Smooth muscle cell (in vitro differentiated cells): ENCODE measurements around the gene OR51G2. TPM values are rescaled to one million over a fixed set of nuclear protein-coding genes. Genes with fewer than 3 reads are reported as not detected.

Source experiments
- DNase-seq: peaks from one replicate; lab custom pipeline; 2025; ENCODE audit not compliant: unreplicated experiment; lab: John Stamatoyannopoulos, UW
- H2AFZ ChIP-seq: fragments of 200-600 bp; sonication (generic); 2 replicates; pipeline ENCODE4 v1.6.0; 2016; ENCODE audit warnings: antibody characterized with exemption, low read depth, mild to moderate bottlenecking
- H3F3A ChIP-seq: fragments of 200-600 bp; sonication (generic); 2 replicates; pipeline ENCODE4 v1.6.0; 2017; ENCODE audit warnings: antibody characterized with exemption, low read depth
- H3K27ac ChIP-seq: fragments of 200-600 bp; sonication (generic); 2 replicates; pipeline ENCODE4 v1.5.1; 2016; ENCODE audit warnings: low read depth, mild to moderate bottlenecking
- H3K27me3 ChIP-seq: fragments of 200-600 bp; sonication (generic); 2 replicates; pipeline ENCODE4 v1.6.1; 2016; ENCODE audit warnings: low read depth, mild to moderate bottlenecking
- H3K36me3 ChIP-seq: fragments of 200-600 bp; sonication (generic); 2 replicates; pipeline ENCODE4 v1.5.1; 2016; ENCODE audit warnings: low read depth
- H3K4me1 ChIP-seq: fragments of 200-600 bp; sonication (generic); 2 replicates; pipeline ENCODE4 v1.5.1; 2016; ENCODE audit warnings: low read depth
- H3K4me2 ChIP-seq: fragments of 200-600 bp; sonication (generic); 2 replicates; pipeline ENCODE4 v1.6.0; 2016; ENCODE audit warnings: mild to moderate bottlenecking
- H3K4me3 ChIP-seq: fragments of 200-600 bp; sonication (generic); 2 replicates; pipeline ENCODE4 v1.5.1; 2016; ENCODE audit warnings: mild to moderate bottlenecking
- H3K79me2 ChIP-seq: fragments of 200-600 bp; sonication (generic); 2 replicates; pipeline ENCODE4 v1.6.0; 2016; ENCODE audit warnings: low read depth, mild to moderate bottlenecking
- H3K9ac ChIP-seq: fragments of 200-600 bp; sonication (generic); 2 replicates; pipeline ENCODE4 v1.6.0; 2016; ENCODE audit warnings: low read depth
- H3K9me3 ChIP-seq: fragments of 200-600 bp; sonication (generic); replicated peaks from 2 replicates; pipeline ENCODE4 v1.5.1; 2016; ENCODE audit warnings: low read depth
- H4K20me1 ChIP-seq: fragments of 200-600 bp; sonication (generic); 2 replicates; pipeline ENCODE4 v1.6.0; 2016; ENCODE audit warnings: low read depth
- WGBS: methylation state at CpG from one replicate; pipeline ENCODE4 v1.1.7; 2016; ENCODE audit warnings: low lambda C conversion rate; 5-methylcytosine and 5-hydroxymethylcytosine counted together
- polyA plus RNA-seq: library from polyadenylated mRNA; unstranded; fragments of >200 nt; fragmentation: Nextera tagmentation; extraction: Ambion mirVana; gene quantifications from 2 replicates; pipeline ENCODE4 v1.2.1, GENCODE V29; 2016
- total RNA-seq: library from RNA; depleted of rRNA; stranded (reverse); fragments of >200 nt; gene quantifications from 2 replicates; pipeline ENCODE4 v1.2.3, GENCODE V29; 2014
- TF ChIP-seq, protein P1 (sequence below): fragments of 200-600 bp; sonication (generic); IDR thresholded peaks from 2 replicates; pipeline ENCODE4 v1.5.1; 2017; ENCODE audit warnings: borderline replicate concordance, mild to moderate bottlenecking, antibody characterized with exemption; ENCODE audit not compliant: insufficient read depth, poor library complexity, severe bottlenecking

The OR51G2 gene
- total and polyA plus RNA-seq, 2 experiments from 2014 or later = not detected

DNA sequence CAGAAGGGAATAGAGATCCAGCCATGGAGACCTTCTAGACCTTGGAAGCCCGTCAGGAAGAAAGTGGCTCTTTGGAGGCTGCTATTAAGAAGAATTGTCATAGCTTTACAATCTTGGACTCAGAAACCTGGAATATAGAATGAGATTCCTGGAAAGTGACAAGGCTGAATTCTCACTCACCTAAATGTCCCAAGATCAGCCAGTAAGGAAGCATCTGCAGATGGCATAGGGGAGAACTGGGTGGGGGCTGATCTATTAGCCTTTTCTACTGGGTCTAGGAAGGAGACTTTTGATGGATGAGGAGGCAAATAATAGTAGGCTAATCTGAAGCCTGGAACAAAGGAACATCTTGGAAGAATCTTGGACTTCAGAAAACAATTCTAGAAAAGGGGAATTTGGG lies 5.1 kb upstream of the OR51G2 start, which contains the start of gene OR51G1:
Gene OR51G1 (minus strand): TSS at position 101 of the 400 bp plus-strand sequence. CDS start 0 bp downstream, at position 101.
- H3K79me2 ChIP-seq = no peaks in the 10 kb centered on the region
- 67% methylated on average over 1 of the region's 1 CpG for WGBS
- H3K4me3 ChIP-seq = no peak within 1 kb of the TSS
- H3K27me3 ChIP-seq = peaks cover 3% of the 10 kb centered on the region
- H3K4me1 ChIP-seq = no peaks in the 10 kb centered on the region
- no peak within 1 kb of the TSS for H3K27ac ChIP-seq
- no peak within 1 kb of the TSS for H3K9ac ChIP-seq
- H2AFZ ChIP-seq = no peak within 1 kb of the TSS
- H3K36me3 ChIP-seq = no peaks in the 10 kb centered on the region
- no peak for DNase-seq
- no peaks in the 10 kb centered on the region for H4K20me1 ChIP-seq
- no peaks in the 10 kb centered on the region for H3K9me3 ChIP-seq
- TF ChIP-seq, protein P1, sequence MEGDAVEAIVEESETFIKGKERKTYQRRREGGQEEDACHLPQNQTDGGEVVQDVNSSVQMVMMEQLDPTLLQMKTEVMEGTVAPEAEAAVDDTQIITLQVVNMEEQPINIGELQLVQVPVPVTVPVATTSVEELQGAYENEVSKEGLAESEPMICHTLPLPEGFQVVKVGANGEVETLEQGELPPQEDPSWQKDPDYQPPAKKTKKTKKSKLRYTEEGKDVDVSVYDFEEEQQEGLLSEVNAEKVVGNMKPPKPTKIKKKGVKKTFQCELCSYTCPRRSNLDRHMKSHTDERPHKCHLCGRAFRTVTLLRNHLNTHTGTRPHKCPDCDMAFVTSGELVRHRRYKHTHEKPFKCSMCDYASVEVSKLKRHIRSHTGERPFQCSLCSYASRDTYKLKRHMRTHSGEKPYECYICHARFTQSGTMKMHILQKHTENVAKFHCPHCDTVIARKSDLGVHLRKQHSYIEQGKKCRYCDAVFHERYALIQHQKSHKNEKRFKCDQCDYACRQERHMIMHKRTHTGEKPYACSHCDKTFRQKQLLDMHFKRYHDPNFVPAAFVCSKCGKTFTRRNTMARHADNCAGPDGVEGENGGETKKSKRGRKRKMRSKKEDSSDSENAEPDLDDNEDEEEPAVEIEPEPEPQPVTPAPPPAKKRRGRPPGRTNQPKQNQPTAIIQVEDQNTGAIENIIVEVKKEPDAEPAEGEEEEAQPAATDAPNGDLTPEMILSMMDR = no peak
- no peaks in the 10 kb centered on the region for H3F3A ChIP-seq
- H3K4me2 ChIP-seq = no peak within 1 kb of the TSS

GRCh38 chr11:4922304-4922703 lies 3.2 kb upstream of the OR51G2 start:
- Histone ChIP-seq H3K4me1 (no peaks in the 10 kb centered on the region), H3K27me3 (peaks cover 6% of the 10 kb centered on the region), H3K9me3 (no peaks in the 10 kb centered on the region), H3K36me3 (no peaks in the 10 kb centered on the region), H3K4me2 (no peak overlapping the region), H3K4me3 (no peak overlapping the region), H4K20me1 (no peaks in the 10 kb centered on the region), H2AFZ (no peak overlapping the region), H3K9ac (no peak overlapping the region), H3K79me2 (no peaks in the 10 kb centered on the region), H3F3A (no peaks in the 10 kb centered on the region), H3K27ac (no peak overlapping the region)
- WGBS = 83% methylated on average over 1 of the region's 1 CpG
- DNase-seq = no peak
- TF ChIP-seq, protein P1 = no peak

DNA sequence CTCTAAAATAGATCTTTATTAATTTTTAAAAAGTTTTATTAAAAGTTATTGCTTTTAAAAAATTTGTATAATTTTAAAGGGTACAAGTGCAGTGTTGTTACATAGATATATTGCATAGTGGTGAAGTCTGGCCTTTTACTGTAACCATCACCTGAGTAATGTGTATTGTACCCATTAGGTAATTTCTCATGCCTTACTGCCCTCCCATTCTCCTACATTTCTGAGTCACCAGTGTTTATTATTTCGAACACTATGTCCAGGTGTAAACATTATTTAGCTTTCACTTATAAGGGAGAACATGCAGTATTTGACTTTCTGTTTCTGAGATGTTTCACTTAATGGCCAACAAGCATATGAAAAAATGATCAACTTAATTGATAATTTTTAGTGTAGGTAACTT lies 2.6 kb upstream of the OR51G2 start:
- Histone ChIP-seq H3K4me3 (no peak overlapping the region), H3K4me1 (no peaks in the 10 kb centered on the region), H3K9me3 (no peaks in the 10 kb centered on the region), H3K4me2 (no peak overlapping the region), H3K36me3 (no peaks in the 10 kb centered on the region), H4K20me1 (no peaks in the 10 kb centered on the region), H3K27me3 (peaks cover 6% of the 10 kb centered on the region), H3K79me2 (no peaks in the 10 kb centered on the region), H3K27ac (no peak overlapping the region), H3F3A (no peaks in the 10 kb centered on the region), H3K9ac (no peak overlapping the region), H2AFZ (no peak overlapping the region)
- 88% methylated on average over 1 of the region's 1 CpG for WGBS
- TF ChIP-seq, protein P1 = no peak
- DNase-seq = no peak

DNA sequence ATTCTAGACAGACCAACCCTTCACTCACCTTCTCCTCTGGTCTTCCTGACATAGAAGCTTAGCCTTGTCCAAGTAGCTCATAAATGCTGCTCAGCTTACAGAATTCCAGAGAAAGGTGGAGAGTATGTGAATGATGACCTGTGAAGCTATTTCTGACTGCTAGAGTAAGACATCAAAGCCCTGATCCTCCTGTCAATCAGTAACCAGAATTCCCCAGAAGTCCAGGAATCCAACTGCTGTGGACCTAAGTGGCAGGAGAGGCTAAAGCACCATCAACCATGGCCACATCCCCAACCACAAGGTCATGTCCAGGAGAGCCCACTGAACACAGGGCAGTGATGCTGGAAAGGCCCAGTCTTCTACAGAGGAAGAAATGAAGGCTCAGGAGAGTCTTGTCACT lies 2.6 kb downstream of the OR51G2 start:
- Histone ChIP-seq H3F3A (no peaks in the 10 kb centered on the region), H3K9ac (no peak overlapping the region), H3K27me3 (peaks cover 6% of the 10 kb centered on the region), H3K9me3 (no peaks in the 10 kb centered on the region), H3K4me3 (no peak overlapping the region), H4K20me1 (no peaks in the 10 kb centered on the region), H3K4me2 (no peak overlapping the region), H3K4me1 (no peaks in the 10 kb centered on the region), H3K36me3 (no peaks in the 10 kb centered on the region), H3K27ac (no peak overlapping the region), H2AFZ (no peak overlapping the region), H3K79me2 (no peaks in the 10 kb centered on the region)
- no peak for DNase-seq
- TF ChIP-seq, protein P1 = no peak
